GM12891 (cell line): ENCODE measurements around the gene FAM117B.

Experiments
- DNase-seq: peaks from one replicate; pipeline ENCODE4 v3.0.0; 2011; ENCODE audit warnings: low spot score; ENCODE audit not compliant: insufficient read length
- FAIRE-seq: peaks from 2 replicates; lab custom pipeline; 2011; peaks lifted over from hg19 to GRCh38; lab: Jason Lieb, UNC
- PAX5 ChIP-seq: IDR thresholded peaks from 2 replicates; pipeline ENCODE4 v1.6.1; 2011; ENCODE audit warnings: low read length, moderate library complexity, mild to moderate bottlenecking; ENCODE audit not compliant: insufficient read depth, severe bottlenecking
- POLR2A ChIP-seq: IDR thresholded peaks from 2 replicates; pipeline ENCODE4 v1.6.1; 2011; ENCODE audit warnings: low read depth, low read length, control low read depth
- POLR2AphosphoS5 ChIP-seq: IDR thresholded peaks from 2 replicates; pipeline ENCODE4 v1.6.1; 2011; ENCODE audit warnings: low read depth, low read length, control low read depth
- POU2F2 ChIP-seq: IDR thresholded peaks from 2 replicates; pipeline ENCODE4 v1.6.1; 2011; ENCODE audit warnings: low read depth, mild to moderate bottlenecking, control low read depth, low read length, moderate library complexity
- SPI1 ChIP-seq: IDR thresholded peaks from 2 replicates; pipeline ENCODE4 v1.6.1; 2011; ENCODE audit warnings: low read depth, low read length, control low read depth
- TAF1 ChIP-seq: IDR thresholded peaks from 2 replicates; pipeline ENCODE4 v1.6.1; 2011; ENCODE audit warnings: low read depth, low read length, control low read depth

FAM117B gene

DNA sequence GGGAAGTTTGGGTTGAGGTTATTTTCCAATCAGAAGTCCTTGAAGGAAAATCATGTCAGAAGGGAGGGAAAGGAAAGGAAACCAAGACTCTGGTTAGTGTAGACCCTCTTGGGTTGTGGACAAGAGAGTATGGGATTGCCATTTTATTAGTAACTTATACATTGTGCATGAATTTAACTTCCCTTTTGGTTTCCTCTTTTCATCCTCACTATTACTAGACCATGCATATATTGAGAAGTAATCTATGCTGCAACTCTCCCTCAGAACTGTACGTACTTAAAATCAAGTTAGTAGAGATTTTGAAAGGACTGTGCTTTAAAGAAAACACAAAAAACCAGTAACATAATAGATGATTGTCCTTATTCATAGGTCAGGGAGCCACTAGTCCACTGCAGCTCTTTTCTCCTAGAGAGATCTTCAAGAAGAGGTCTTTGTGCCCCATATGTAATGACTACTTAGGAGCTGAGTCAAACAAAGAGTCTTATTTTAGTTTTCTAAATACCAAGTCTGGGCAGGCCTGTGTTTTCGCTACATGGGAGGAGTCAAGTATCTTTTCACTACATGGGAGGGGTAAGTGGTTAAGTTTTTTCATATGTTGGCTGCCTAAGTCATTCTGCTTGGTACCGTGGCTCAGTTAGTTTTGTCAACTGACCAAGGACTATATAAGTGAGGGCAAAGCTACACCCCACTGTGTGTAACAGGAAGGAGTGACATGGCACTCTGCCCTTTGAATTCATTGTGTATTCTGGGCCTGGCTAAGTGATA is 25.2 kb upstream of the FAM117B start:
- FAIRE-seq (peak; percentile 93), DNase-seq (no peak)
- TF ChIP-seq SPI1 (peak; percentile 79), POU2F2 (no peak), PAX5 (no peak), POLR2AphosphoS5 (no peak), POLR2A (no peak), TAF1 (no peak)

DNA sequence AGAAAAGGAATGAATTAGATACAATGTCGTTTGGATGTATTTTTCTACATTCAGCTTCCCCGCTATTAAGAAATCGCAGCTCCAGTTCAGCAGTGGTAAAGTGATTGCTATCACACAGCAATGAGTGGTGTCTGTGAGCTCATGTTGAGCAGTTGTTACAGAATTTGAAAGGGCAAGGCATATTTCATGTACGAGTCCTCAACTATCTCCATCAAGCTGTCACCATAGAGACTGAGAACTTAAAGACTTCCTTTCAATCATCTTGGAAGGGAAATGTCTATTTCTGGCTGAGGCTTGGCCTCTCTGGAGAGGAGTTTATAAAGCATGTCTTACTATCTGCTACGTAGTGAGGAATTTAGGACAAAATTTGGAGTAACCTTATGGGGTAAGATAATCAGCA is 24.4 kb upstream of the FAM117B start:
- no peak for FAIRE-seq
- no peak for DNase-seq
- TF ChIP-seq SPI1: no peak
- no peak for TF ChIP-seq PAX5
- TF ChIP-seq POLR2AphosphoS5: no peak
- no peak for TF ChIP-seq POU2F2
- no peak for TF ChIP-seq POLR2A
- TF ChIP-seq TAF1: no peak

DNA sequence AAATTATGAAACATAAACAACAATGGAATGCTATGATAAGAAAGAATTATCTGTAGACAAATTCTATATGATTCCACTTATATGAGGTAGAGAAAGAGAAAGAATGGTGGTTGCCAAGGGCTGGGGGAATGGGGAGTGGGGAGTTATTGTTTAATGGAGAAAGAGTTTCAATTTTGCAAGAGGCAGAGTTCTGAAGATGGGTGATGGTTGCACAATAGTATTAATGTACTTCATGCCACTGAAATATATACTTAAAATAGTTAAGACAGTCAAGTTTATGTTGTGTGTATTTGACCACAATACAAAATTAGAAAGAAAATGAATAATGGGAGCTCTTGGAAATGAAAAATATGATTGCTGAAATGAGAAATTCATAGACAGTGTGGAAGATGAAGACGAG is 22.6 kb upstream of the FAM117B start:
- FAIRE-seq (no peak), DNase-seq (no peak)
- TF ChIP-seq SPI1 (no peak), POLR2AphosphoS5 (no peak), POU2F2 (no peak), PAX5 (no peak), TAF1 (no peak), POLR2A (no peak)

GRCh38 chr2:202613479-202613878 is 21.3 kb upstream of the FAM117B start:
- DNase-seq: no peak
- no peak for FAIRE-seq
- TF ChIP-seq POU2F2 (no peak), PAX5 (no peak), POLR2AphosphoS5 (no peak), POLR2A (no peak), TAF1 (no peak), SPI1 (no peak)

DNA sequence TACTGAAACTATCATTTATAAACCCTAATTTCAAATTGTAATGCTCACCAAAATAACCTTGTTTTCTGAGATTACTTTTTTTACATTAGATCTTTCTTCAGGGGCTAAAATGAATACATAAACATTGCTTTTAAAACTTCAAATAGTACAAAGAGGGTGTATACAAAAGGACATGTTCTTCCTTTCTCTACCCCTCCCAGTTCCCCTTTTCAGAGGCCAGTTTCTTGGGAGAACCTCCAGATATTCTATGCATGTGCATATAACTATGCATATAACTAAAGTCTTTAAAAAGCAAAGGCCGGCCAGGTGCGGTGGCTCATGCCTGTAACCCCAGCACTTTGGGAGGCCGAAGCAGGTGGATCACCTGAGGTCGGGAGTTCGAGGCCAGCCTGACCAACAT is 10.6 kb upstream of the FAM117B start:
- FAIRE-seq: no peak

DNA sequence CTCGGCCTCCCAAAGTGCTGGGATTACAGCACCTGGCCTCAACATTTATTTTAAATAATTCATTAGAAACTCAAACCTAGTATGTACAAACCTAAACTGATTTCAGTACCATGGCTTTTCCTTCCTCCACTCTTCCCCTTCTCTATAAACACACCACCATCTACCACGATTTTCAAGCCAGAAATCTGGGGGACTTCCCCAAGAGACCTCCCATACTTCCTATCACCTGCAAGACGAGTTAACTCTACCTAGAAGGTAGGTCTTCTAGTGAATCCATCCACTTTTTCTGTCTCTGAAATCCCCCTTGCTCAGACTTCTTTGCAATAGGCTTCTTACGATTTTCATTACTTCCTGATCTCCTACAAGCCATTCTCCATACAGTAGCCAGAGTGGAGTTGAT is 7.7 kb upstream of the FAM117B start:
- FAIRE-seq (no peak), DNase-seq (no peak)
- TF ChIP-seq TAF1 (no peak), POLR2AphosphoS5 (no peak), POU2F2 (no peak), SPI1 (no peak), POLR2A (no peak), PAX5 (no peak)

More for the DNA sequence above, 10.6 kb upstream of the FAM117B start:
- TF ChIP-seq SPI1: peak; percentile 57; the same call in 1 of the 2 replicates
- no peak for TF ChIP-seq POU2F2
- DNase-seq: no peak

GRCh38 chr2:202628646-202629198 is 6.0 kb upstream of the FAM117B start:
- DNase-seq: no peak
- FAIRE-seq: no peak
- TF ChIP-seq POLR2AphosphoS5 (no peak), POU2F2 (no peak), PAX5 (no peak), TAF1 (no peak), POLR2A (no peak), SPI1 (no peak)

- FAIRE-seq: peak; percentile 33
- DNase-seq: no peak
- TF ChIP-seq POU2F2 (no peak), POLR2A (no peak), PAX5 (no peak), TAF1 (no peak), POLR2AphosphoS5 (no peak), SPI1 (no peak)
Measured at GRCh38 chr2:202632682-202633290, 2.0 kb upstream of the FAM117B start.

DNA sequence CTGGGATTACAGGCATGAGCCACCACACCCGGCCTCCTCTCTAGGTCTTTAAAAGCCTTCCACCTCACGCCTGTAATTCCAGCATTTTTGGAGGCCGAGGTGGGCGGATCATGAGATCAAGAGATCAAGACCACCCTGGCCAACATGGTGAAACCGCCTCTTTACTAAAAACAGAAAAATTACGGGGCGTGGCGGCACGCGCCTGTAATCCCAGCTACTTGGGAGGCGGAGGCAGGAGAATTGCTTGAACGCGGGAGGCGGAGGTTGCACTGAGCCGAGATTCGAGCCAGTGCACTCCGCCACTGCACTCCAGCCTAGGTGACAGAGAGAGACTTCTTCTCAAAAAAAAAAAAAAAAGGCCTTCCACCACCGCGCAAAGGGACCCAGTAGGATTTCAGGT is 1.3 kb upstream of the FAM117B start:
- FAIRE-seq: no peak
- TF ChIP-seq PAX5: no peak
- TF ChIP-seq POLR2AphosphoS5: no peak
- no peak for TF ChIP-seq TAF1
- TF ChIP-seq POLR2A: no peak
- no peak for TF ChIP-seq SPI1
- TF ChIP-seq POU2F2: no peak
- no peak for DNase-seq
